ENCODE measurements around the gene SMYD3.

DNA sequence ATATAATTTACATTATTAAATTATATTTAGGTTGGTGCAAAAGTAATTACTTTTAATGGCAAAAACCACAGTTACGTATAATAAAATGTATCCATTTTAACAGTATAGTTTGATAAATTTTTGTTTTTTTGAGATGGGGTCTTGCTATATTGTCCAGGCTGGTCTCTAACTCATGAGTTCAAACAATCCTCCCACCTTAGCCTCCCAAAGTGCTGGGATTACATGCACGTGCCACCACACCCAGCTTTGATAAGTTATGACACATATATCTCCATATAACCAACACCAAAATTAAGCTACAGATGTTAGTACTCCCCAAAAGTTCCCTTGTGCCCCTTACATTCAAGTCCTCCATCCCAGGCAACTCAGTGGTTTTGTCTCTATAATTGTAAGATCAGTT, 163.1 kb downstream of the SMYD3 start:
- TF ChIP-seq POLR2AphosphoS5 (IDR thresholded peaks at IDR 0.05; ENCODE audit: low read depth, low read length) (no peak), TAF1 (IDR thresholded peaks at IDR 0.05; ENCODE audit: borderline replicate concordance, insufficient read depth, low read length) (no peak), FOXP2 (optimal IDR thresholded peaks at IDR 0.05; ENCODE audit: borderline replicate concordance, extremely low read depth, extremely low read length, insufficient read depth) (no peak)
- TF ChIP-seq, protein P1, sequence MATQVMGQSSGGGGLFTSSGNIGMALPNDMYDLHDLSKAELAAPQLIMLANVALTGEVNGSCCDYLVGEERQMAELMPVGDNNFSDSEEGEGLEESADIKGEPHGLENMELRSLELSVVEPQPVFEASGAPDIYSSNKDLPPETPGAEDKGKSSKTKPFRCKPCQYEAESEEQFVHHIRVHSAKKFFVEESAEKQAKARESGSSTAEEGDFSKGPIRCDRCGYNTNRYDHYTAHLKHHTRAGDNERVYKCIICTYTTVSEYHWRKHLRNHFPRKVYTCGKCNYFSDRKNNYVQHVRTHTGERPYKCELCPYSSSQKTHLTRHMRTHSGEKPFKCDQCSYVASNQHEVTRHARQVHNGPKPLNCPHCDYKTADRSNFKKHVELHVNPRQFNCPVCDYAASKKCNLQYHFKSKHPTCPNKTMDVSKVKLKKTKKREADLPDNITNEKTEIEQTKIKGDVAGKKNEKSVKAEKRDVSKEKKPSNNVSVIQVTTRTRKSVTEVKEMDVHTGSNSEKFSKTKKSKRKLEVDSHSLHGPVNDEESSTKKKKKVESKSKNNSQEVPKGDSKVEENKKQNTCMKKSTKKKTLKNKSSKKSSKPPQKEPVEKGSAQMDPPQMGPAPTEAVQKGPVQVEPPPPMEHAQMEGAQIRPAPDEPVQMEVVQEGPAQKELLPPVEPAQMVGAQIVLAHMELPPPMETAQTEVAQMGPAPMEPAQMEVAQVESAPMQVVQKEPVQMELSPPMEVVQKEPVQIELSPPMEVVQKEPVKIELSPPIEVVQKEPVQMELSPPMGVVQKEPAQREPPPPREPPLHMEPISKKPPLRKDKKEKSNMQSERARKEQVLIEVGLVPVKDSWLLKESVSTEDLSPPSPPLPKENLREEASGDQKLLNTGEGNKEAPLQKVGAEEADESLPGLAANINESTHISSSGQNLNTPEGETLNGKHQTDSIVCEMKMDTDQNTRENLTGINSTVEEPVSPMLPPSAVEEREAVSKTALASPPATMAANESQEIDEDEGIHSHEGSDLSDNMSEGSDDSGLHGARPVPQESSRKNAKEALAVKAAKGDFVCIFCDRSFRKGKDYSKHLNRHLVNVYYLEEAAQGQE (IDR thresholded peaks at IDR 0.05; ENCODE audit: insufficient read depth in 1 of 2, low read depth in 2 of 2, low read length in 2 of 2), result no peak
